Activated naive CD8-positive, alpha-beta T cell treated with anti-CD3 and anti-CD28 coated beads, Interleukin-2, amount 10 ng/mL, durations not matched to agents 7 days and 5 days (primary cell): Measurements from ENCODE around the gene FOXN3. TPM values are rescaled to one million over a fixed set of nuclear protein-coding genes. Genes with fewer than 3 reads are reported as not detected.

Experiments used
- ATAC-seq: fragments of 150-1000 bp; cut with Tn5 transposase; one replicate; pipeline ENCODE4 v1.10.0; 2021; ENCODE audit warnings: low read depth, moderate library complexity
- POLR2A ChIA-PET: fragments of 350-600 bp; sonication (Branson Sonifier 250); formaldehyde crosslinking; loops from one replicate; lab custom pipeline; 2021; ENCODE audit warnings: antibody characterized with exemption; lab: Charles Lee
- DNase-seq: peaks from one replicate; pipeline ENCODE4 v3.0.0; 2021
- H3K27ac Mint-ChIP-seq: one replicate; pipeline ENCODE4 v1.8.0; 2022; ENCODE audit warnings: mild to moderate bottlenecking, mixed read lengths
- H3K27me3 Mint-ChIP-seq: one replicate; pipeline ENCODE4 v1.8.0; 2022; ENCODE audit warnings: mild to moderate bottlenecking, moderate library complexity, mixed read lengths
- H3K36me3 Mint-ChIP-seq: one replicate; pipeline ENCODE4 v1.8.0; 2021; ENCODE audit warnings: mild to moderate bottlenecking, mixed read lengths
- H3K4me1 Mint-ChIP-seq: one replicate; pipeline ENCODE4 v1.8.0; 2021; ENCODE audit warnings: mixed read lengths
- H3K4me3 Mint-ChIP-seq: one replicate; pipeline ENCODE4 v1.8.0; 2022; ENCODE audit warnings: mild to moderate bottlenecking, moderate library complexity, mixed read lengths
- H3K9me3 Mint-ChIP-seq: one replicate; pipeline ENCODE4 v1.8.0; 2021; ENCODE audit warnings: mixed read lengths
- total RNA-seq, 2 experiments: library from RNA; stranded (reverse); gene quantifications; one replicate each; pipeline ENCODE4 v1.2.3, GENCODE V29; 2021

The FOXN3 gene
- total RNA-seq, 2 experiments from 2014 or later: 101 to 102 TPM

GRCh38 chr14:89249972-89250654, 166.9 kb downstream of the FOXN3 start:
- no peaks in the 10 kb centered on the region for H3K27me3 Mint-ChIP-seq
- DNase-seq (no peak), ATAC-seq (no peak)
- peaks cover 6% of the 10 kb centered on the region for H3K4me1 Mint-ChIP-seq
- no peak overlapping the region for H3K4me3 Mint-ChIP-seq
- POLR2A ChIA-PET: no interaction called here
- H3K9me3 Mint-ChIP-seq: peaks cover 2% of the 10 kb centered on the region
- H3K36me3 Mint-ChIP-seq: peaks cover 44% of the 10 kb centered on the region
- H3K27ac Mint-ChIP-seq: no peak overlapping the region

GRCh38 chr14:89249065-89249695, 167.9 kb downstream of the FOXN3 start:
- POLR2A ChIA-PET: no interaction called here
- no peak for DNase-seq
- Mint-ChIP-seq H3K4me3 (no peak overlapping the region), H3K9me3 (peaks cover 2% of the 10 kb centered on the region), H3K36me3 (peaks cover 43% of the 10 kb centered on the region), H3K27ac (no peak overlapping the region), H3K4me1 (peaks cover 11% of the 10 kb centered on the region), H3K27me3 (no peaks in the 10 kb centered on the region)
- ATAC-seq: no peak

GRCh38 chr14:89248411-89249064, 168.5 kb downstream of the FOXN3 start:
- H3K36me3 Mint-ChIP-seq: peaks cover 36% of the 10 kb centered on the region
- no peak for ATAC-seq
- H3K27ac Mint-ChIP-seq: no peak overlapping the region
- H3K9me3 Mint-ChIP-seq: peaks cover 2% of the 10 kb centered on the region
- POLR2A ChIA-PET: no interaction called here
- H3K4me1 Mint-ChIP-seq: peaks cover 17% of the 10 kb centered on the region
- no peak for DNase-seq
- H3K4me3 Mint-ChIP-seq: no peak overlapping the region
- no peaks in the 10 kb centered on the region for H3K27me3 Mint-ChIP-seq

- POLR2A ChIA-PET: no interaction called here
- no peak for DNase-seq
- ATAC-seq: no peak
- Mint-ChIP-seq H3K9me3 (peaks cover 2% of the 10 kb centered on the region), H3K36me3 (peaks cover 28% of the 10 kb centered on the region), H3K4me3 (no peak overlapping the region), H3K27ac (no peak overlapping the region), H3K4me1 (peaks cover 17% of the 10 kb centered on the region), H3K27me3 (no peaks in the 10 kb centered on the region)
Observed at GRCh38 chr14:89247457-89248122, 169.4 kb downstream of the FOXN3 start.

GRCh38 chr14:89246290-89246689, 170.7 kb downstream of the FOXN3 start:
- no peaks in the 10 kb centered on the region for H3K27me3 Mint-ChIP-seq
- H3K4me3 Mint-ChIP-seq: no peak overlapping the region
- H3K9me3 Mint-ChIP-seq: peaks cover 2% of the 10 kb centered on the region
- H3K27ac Mint-ChIP-seq: no peak overlapping the region
- peaks cover 21% of the 10 kb centered on the region for H3K4me1 Mint-ChIP-seq
- POLR2A ChIA-PET: no interaction called here
- DNase-seq (no peak), ATAC-seq (no peak)
- peaks cover 24% of the 10 kb centered on the region for H3K36me3 Mint-ChIP-seq

- DNase-seq (no peak), ATAC-seq (no peak)
- Mint-ChIP-seq H3K4me1 (peaks cover 26% of the 10 kb centered on the region), H3K4me3 (no peak overlapping the region), H3K36me3 (peaks cover 19% of the 10 kb centered on the region), H3K27me3 (no peaks in the 10 kb centered on the region), H3K27ac (no peak overlapping the region), H3K9me3 (peaks cover 1% of the 10 kb centered on the region)
- POLR2A ChIA-PET: no interaction called here
Observed at GRCh38 chr14:89245802-89246201, 171.2 kb downstream of the FOXN3 start.

GRCh38 chr14:89244720-89245119, 172.3 kb downstream of the FOXN3 start:
- POLR2A ChIA-PET: interaction anchor here (0.6 kb wide), 1 partner anchor 409 kb away, joined by 3 read pairs; no protein-coding TSS in a partner anchor
- DNase-seq (no peak), ATAC-seq (no peak)
- H3K27ac Mint-ChIP-seq: no peak overlapping the region
- H3K36me3 Mint-ChIP-seq: peaks cover 16% of the 10 kb centered on the region
- no peak overlapping the region for H3K4me3 Mint-ChIP-seq
- H3K4me1 Mint-ChIP-seq: peaks cover 30% of the 10 kb centered on the region
- H3K27me3 Mint-ChIP-seq: no peaks in the 10 kb centered on the region
- H3K9me3 Mint-ChIP-seq: no peaks in the 10 kb centered on the region

GRCh38 chr14:89243741-89244140, 173.3 kb downstream of the FOXN3 start:
- no peak for DNase-seq
- ATAC-seq: no peak
- peaks cover 32% of the 10 kb centered on the region for H3K4me1 Mint-ChIP-seq
- H3K27me3 Mint-ChIP-seq: no peaks in the 10 kb centered on the region
- H3K36me3 Mint-ChIP-seq: peaks cover 11% of the 10 kb centered on the region
- H3K4me3 Mint-ChIP-seq: no peak overlapping the region
- no peak overlapping the region for H3K27ac Mint-ChIP-seq
- POLR2A ChIA-PET: no interaction called here
- H3K9me3 Mint-ChIP-seq: no peaks in the 10 kb centered on the region

- POLR2A ChIA-PET: no interaction called here
- no peak for ATAC-seq
- Mint-ChIP-seq H3K27ac (no peak overlapping the region), H3K4me3 (no peak overlapping the region), H3K4me1 (peaks cover 32% of the 10 kb centered on the region), H3K27me3 (no peaks in the 10 kb centered on the region), H3K9me3 (no peaks in the 10 kb centered on the region), H3K36me3 (peaks cover 11% of the 10 kb centered on the region)
- DNase-seq: no peak
Observed at GRCh38 chr14:89243286-89243685, 173.7 kb downstream of the FOXN3 start.

- Mint-ChIP-seq H3K27me3 (no peaks in the 10 kb centered on the region), H3K9me3 (peaks cover 2% of the 10 kb centered on the region), H3K36me3 (peaks cover 12% of the 10 kb centered on the region), H3K27ac (no peak overlapping the region), H3K4me1 (peaks cover 32% of the 10 kb centered on the region), H3K4me3 (no peak overlapping the region)
- DNase-seq: no peak
- no peak for ATAC-seq
- POLR2A ChIA-PET: no interaction called here
Observed at GRCh38 chr14:89242652-89243279, 174.3 kb downstream of the FOXN3 start.

- Mint-ChIP-seq H3K4me3 (no peak overlapping the region), H3K27ac (no peak overlapping the region), H3K36me3 (peaks cover 14% of the 10 kb centered on the region), H3K4me1 (peaks cover 33% of the 10 kb centered on the region), H3K9me3 (peaks cover 5% of the 10 kb centered on the region), H3K27me3 (no peaks in the 10 kb centered on the region)
- DNase-seq: no peak
- no peak for ATAC-seq
- POLR2A ChIA-PET: no interaction called here
Observed at GRCh38 chr14:89241934-89242651, 174.9 kb downstream of the FOXN3 start.

GRCh38 chr14:89241257-89241656, 175.8 kb downstream of the FOXN3 start:
- DNase-seq (no peak), ATAC-seq (no peak)
- peaks cover 33% of the 10 kb centered on the region for H3K4me1 Mint-ChIP-seq
- H3K9me3 Mint-ChIP-seq: peaks cover 8% of the 10 kb centered on the region
- POLR2A ChIA-PET: no interaction called here
- peak overlapping the region; percentile 30 for H3K27ac Mint-ChIP-seq
- peaks cover 14% of the 10 kb centered on the region for H3K36me3 Mint-ChIP-seq
- no peaks in the 10 kb centered on the region for H3K27me3 Mint-ChIP-seq
- H3K4me3 Mint-ChIP-seq: no peak overlapping the region
